ENCODE results near the gene AKR7A3.
"Not testable (repeated sequence)": the region's sequence is repeated elsewhere in the genome, so short reads cannot be mapped to it uniquely, and the experiment has no call there.

The AKR7A3 gene

GRCh38 chr1:19287436-19288185, 959 bp downstream of the AKR7A3 start:
- no peak for DNase-seq

DNA sequence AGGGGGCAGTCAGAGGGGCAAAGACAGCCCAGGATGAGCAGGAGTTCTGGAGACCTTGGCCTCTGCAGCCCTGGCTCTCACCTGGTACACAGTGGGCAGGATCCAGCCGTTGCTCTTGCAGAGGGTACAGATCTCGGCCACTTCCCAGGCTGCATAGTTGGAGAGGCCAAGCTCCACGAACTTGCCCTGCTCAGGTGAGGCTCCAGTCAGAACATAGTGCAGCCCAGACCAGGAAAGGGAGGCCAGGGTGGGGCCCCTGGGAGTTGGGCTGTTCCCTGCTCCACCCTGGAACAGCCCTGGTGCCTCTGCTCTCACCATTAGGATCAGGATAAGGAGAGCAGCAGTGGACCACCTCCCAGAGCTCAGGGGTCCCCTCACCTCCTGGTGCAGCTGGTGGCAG, 2.8 kb downstream of the AKR7A3 start:
- not testable (repeated sequence) for DNase-seq

- DNase-seq: not testable (repeated sequence)
Measured at GRCh38 chr1:19285366-19285765, 3.2 kb downstream of the AKR7A3 start.

DNA sequence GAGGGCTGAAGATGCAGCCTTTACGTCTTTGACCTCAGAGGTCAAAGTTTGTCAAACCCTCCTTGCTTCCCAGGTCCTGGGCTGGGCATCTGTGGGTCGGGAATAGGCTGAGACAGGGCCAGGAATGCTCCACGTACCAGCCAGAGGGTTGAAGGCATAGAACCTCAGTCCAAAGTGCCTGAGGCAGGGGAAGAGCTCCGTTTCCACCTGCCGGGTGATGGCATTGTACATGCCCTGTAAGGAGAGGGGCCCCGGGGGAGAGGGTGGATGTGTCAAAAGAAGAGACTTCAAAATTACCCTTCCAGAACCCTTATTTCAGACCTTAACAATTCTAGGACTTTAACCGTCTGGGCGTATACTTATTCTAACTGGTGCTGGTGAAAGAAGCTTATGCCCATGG, 3.7 kb downstream of the AKR7A3 start:
- no peak for DNase-seq

DNA sequence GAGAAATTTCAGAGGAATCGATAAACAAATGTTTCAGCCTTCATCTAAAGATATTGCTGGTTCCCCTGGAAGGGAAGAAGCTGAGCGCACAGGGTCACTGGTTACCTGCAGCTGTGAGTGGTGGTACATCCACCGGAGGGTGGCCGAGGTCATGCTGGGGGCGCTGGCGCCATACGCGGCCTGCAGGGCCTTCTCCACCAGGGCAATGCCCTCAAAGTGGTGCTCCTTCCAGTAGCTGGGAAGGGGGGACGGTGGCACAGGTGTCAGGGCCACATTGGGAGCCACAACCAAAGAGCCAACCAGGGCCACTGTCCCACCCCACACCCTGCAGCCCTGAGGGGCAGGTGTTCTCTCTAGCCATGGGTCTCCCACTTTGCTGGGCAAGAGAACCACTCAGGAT, 4.7 kb downstream of the AKR7A3 start:
- DNase-seq: no peak

- no peak for DNase-seq
Measured at GRCh38 chr1:19274636-19275035, 13.9 kb downstream of the AKR7A3 start.

GRCh38 chr1:19273844-19274531, 14.6 kb downstream of the AKR7A3 start:
- not testable (repeated sequence) for DNase-seq

- no peak for DNase-seq
Measured at GRCh38 chr1:19273106-19273843, 15.3 kb downstream of the AKR7A3 start.

DNA sequence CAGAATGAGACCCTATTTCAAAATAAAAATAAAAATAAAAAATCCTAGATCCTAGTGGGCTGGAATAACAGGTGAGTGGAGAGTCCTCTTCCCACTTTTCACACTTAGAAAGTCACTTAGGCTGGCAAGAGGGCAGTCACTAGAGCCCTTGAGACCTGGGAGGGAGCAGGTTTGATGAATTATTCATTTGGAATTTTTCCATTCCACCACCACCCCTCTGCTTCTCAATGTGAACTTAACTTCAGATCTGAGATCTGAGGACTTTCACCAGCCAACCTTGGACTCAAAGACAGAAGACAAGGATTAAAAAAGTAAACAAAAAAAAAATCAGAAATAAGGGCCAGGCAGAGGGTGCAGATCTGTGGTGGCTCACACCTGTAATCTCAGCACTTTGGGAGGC, 16.5 kb downstream of the AKR7A3 start:
- no peak for DNase-seq

DNA sequence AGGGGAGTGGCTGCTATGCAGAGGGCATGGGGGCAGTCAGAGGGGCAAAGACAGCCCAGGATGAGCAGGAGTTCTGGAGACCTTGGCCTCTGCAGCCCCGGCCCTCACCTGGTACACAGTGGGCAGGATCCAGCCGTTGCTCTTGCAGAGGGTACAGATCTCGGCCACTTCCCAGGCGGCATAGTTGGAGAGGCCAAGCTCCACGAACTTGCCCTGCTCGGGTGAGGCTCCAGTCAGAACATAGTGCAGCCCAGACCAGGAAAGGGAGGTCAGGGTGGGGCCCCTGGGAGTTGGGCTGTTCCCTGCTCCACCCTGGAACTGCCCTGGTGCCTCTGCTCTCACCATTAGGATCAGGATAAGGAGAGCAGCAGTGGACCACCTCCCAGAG, 18.2 kb downstream of the AKR7A3 start:
- not testable (repeated sequence) for DNase-seq

DNA sequence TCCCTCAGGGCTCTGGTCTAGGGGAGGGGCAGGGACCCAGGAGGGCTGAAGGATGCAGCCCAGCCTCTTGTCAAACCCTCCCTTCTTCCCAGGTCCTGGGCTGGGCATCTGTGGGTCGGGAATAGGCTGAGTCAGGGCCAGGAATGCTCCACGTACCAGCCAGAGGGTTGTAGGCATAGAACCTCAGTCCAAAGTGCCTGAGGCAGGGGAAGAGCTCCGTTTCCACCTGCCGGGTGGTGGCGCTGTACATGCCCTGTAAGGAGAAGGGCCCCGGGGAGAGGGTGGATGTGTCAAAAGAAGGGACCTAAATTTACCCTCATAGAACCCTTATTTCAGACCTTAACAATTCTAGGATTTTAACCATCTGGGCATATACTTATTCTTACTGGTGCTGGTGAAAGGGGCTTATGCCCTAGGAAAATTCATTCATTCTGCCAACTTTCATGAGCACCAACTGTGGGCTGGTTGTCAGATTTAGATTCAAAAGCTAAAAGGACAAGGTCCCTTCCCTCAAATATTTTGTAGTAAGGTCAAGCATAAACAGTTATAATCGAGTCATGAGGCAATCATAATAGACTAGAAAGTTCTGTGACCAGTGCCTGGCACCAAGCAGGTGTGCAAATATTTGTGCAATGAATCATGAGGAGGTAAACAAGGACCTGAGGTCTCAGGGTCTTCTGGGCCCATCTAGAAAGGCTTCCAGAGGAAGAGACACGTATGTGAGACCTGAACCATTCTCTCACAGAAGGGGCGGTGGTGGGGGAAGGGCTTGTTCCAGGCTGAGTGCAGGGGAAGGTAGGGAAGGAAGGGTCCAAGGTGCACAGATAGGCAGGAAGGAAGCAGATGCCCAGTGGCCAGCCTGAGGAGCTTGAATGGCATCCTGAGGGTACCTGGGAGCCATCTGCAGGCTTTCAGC, 18.9 kb downstream of the AKR7A3 start:
- DNase-seq: not testable (repeated sequence)

DNA sequence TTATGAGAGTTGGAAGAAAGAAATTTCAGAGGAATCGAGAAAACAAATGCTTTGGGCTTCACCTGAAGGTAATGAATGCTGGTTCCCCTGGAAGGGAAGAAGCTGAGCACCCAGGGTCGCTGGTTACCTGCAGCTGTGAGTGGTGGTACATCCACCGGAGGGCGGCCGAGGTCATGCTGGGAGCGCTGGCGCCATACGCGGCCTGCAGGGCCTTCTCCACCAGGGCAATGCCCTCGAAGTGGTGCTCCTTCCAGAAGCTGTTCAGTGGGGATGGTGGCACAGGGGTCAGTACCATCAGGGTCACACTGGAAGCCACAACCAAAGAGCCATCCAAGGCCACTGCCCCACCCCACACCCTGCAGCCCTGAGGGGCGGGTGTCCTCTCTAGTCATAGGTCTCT, 20.1 kb downstream of the AKR7A3 start:
- no peak for DNase-seq

DNA sequence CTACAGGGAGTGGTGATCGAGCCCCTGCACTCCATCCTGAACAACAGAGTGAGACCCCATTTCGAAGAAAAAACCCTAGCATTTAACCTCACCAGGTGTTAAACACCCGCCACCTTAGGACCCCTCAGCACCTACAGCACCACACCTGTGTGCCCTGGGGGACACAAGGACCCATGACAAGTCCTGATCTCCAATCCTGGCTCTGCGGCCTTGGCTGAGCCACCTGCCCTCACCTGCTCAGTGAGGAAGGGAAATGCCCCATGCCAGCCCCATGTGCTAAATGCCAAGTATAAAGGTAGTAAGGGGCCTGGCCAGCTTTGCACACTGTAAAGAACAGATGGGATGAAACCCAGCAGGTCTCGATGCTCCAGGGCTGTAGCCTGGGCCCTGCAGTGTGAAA, 25.8 kb downstream of the AKR7A3 start:
- DNase-seq: no peak

DNA sequence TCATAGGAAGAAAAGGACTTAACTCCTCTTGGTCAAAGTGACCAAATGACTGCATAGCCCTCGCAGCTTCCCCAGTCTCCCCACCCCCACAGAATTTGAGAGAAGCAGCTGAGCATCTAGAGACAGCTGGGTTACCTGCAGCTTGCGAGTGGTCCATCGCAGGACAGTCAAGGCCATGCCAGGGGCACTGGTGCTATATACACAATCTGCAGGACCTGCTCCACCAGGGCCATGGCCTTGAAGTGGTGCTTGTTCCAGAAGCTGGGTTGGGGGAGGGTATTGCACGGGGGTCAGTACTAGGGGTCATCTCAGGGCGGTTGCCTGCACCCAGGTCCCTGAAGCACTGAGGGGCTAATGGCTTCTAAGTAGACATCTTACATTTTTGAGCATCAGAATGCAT, 26.5 kb downstream of the AKR7A3 start:
- DNase-seq: no peak

DNA sequence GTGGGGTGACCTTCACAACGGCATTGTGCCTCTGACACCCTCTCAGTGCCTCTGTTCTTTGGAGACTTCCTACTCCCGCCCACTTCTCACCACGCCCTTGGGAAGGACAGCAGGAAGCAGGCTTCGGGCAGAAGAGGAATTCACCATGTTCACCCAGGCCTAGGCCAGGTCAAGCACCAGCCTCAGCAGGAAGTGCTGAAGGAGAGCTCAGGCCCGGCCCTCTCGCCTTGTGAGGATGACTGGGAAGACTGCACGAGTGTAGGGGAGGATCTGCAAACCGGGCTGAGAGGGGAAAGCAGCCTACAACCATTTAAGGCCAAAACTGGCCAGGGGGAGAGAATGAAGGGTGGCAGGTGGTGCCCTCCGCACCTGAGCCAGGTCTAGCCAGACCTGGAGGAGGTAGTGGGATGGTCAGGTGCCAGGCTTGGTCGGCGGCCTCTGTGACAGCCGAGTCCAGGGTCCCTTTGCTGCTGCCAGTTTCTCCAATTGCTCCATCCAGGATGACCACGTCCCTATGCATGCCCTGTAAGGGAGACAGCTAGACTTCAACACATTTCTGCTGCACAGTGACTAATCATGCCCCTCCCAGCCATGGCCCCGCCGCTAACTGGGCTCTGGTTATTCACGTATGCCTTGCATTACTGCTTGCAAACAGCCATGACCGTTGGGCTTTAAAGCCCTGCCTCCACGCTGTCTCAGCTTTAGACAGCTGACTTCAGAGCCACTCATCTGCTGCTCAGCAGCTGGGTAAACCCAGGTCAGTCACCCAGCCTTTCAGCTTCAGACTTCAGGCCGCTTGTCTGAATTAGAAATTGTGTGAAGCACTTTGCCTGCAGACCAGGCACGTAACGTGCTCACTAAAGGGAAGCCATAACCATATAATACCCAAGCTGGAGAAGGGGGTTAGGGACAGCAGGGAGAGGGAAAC, 28.1 kb downstream of the AKR7A3 start:
- DNase-seq: peak; percentile 86

- no peak for DNase-seq
Measured at GRCh38 chr1:19258353-19258752, 30.2 kb downstream of the AKR7A3 start.

DNA sequence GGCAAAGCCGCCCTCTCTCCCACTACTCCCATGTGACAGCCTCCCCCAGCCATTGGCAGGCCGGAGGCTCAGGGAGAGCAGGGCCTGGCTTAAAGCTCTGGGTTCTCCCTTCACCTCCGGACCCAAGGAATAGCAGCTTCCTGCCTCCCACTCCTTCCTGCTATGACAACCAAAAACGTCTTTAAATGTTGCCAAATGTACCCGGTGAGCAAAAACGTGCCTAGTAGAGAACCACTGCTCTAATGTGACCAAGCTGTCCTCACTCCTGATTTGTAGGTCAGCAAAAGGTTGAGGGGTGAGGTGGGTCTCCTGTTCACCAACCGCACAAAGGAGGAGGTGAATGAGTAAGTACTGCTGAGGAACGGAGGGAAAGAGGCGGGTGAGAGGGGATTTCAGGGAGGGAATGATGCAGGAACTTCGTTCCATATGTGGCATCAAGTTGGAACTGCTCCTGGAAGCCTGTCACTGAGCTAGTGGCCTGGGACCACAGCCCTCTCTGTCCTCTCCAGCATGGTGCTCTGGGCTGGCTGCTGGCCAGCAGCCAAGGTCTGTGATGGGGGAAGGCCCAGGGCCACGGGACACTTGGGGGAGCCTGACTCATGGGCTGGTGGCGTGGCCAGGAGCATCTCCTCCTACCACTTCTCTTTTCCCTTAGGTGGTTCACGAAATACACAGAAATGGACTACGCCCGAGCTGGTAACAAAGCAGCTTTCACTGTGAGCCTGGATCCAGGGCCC, 31.2 kb downstream of the AKR7A3 start:
- DNase-seq: no peak

DNA sequence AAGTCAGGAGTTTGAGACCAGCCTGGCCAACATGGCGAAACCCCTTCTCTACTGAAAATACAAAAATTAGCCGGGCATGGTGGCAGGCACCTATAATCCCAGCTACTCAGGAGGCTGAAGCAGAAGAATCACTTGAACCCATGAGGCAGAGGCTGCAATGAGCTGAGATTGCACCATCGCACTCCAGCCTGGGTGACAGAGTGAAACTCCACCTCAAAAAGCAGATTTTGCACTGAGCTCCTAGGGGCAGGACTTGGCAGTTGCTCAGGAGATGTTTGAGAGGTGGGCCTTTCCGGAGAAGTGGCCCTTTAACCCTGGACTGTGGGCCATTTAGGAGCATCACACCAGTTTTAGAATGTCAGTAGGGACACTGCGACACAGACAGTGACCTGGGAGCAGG, 32.3 kb downstream of the AKR7A3 start:
- not testable (repeated sequence) for DNase-seq

GRCh38 chr1:19255288-19255687, 33.3 kb downstream of the AKR7A3 start:
- DNase-seq: no peak

DNA sequence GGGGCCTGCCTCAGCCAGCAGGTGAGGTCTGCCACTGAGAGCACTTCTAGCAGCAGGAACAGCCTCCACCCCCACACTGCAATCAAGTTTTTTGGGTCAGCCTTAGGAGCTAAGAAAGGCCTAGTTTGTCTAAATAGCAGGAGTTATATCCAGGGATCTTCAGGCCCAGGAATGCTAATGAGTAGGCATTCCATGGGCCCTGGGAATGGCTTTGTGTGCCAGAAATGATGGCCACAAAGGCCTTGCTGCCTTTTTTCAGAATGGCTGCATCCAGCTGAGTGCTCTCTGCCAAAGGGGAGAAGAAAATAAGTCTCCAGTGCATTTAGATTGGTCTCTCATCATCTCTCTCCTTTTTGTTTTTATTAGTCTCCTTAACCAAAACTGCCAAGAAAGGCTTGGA, 34.2 kb downstream of the AKR7A3 start:
- no peak for DNase-seq
